A673 (cell line): ENCODE measurements around the gene DMBT1. TPM values are rescaled to one million over a fixed set of nuclear protein-coding genes. Genes with fewer than 3 reads are reported as not detected.

ENCODE experiments used
- BruUV-seq: library from RNA; stranded (reverse); fragments of 400-500 nt; replicated peaks from 2 replicates; lab custom pipeline; 2021; lab: Mats Ljungman, UMichigan
- CTCF ChIA-PET: fragments of 300-600 bp; sonication (Branson Sonifier 250); formaldehyde crosslinking; loops from one replicate; lab custom pipeline; 2022; ENCODE audit warnings: antibody characterized with exemption; lab: Charles Lee
- POLR2A ChIA-PET: fragments of 300-600 bp; sonication (Branson Sonifier 250); formaldehyde crosslinking; loops from one replicate; lab custom pipeline; 2022; ENCODE audit warnings: antibody characterized with exemption; ENCODE audit not compliant: low non-redundant PET; lab: Charles Lee
- DNase-seq: peaks from one replicate; pipeline ENCODE4 v3.0.0-alpha.2; 2015; ENCODE audit warnings: low spot score
- H3K27ac ChIP-seq: fragments of 200-600 bp; sonication (generic); 2 replicates; pipeline ENCODE4 v1.5.1; 2016; ENCODE audit warnings: mixed run types, low read depth, mild to moderate bottlenecking, mixed read lengths, antibody characterized with exemption, low read length; ENCODE audit not compliant: poor library complexity, severe bottlenecking
- H3K27me3 ChIP-seq: fragments of 200-600 bp; sonication (generic); replicated peaks from 2 replicates; pipeline ENCODE4 v1.6.1; 2017; ENCODE audit warnings: mixed run types, low read depth, mild to moderate bottlenecking, mixed read lengths, antibody characterized with exemption, low read length; ENCODE audit not compliant: insufficient read depth, poor library complexity
- H3K36me3 ChIP-seq: fragments of 200-600 bp; sonication (generic); 2 replicates; pipeline ENCODE4 v1.6.1; 2016; ENCODE audit warnings: mixed run types, mild to moderate bottlenecking, mixed read lengths, antibody characterized with exemption, low read length; ENCODE audit not compliant: insufficient read depth, poor library complexity, severe bottlenecking
- H3K4me1 ChIP-seq: fragments of 200-600 bp; sonication (generic); 2 replicates; pipeline ENCODE4 v1.6.1; 2017; ENCODE audit warnings: mixed run types, mild to moderate bottlenecking, mixed read lengths, antibody characterized with exemption, low read length; ENCODE audit not compliant: insufficient read depth, poor library complexity, severe bottlenecking
- H3K4me3 ChIP-seq: fragments of 200-600 bp; sonication (generic); 2 replicates; pipeline ENCODE4 v1.5.1; 2016; ENCODE audit warnings: low read depth, mixed run types, mild to moderate bottlenecking, mixed read lengths, low read length; ENCODE audit not compliant: poor library complexity, severe bottlenecking
- H3K9me3 ChIP-seq: fragments of 200-600 bp; sonication (generic); 2 replicates; pipeline ENCODE4 v1.6.1; 2016; ENCODE audit warnings: mixed run types, low read depth, mild to moderate bottlenecking, mixed read lengths, antibody characterized with exemption, low read length; ENCODE audit not compliant: poor library complexity, severe bottlenecking
- CTCF ChIP-seq: fragments of 300-800, 200-600 bp; sonication (generic); conservative IDR thresholded peaks from 2 replicates; pipeline ENCODE4 v1.5.1; 2017; ENCODE audit warnings: low read depth, mild to moderate bottlenecking, antibody characterized with exemption, low read length, moderate library complexity, mixed read lengths
- EZH2 ChIP-seq: fragments of 200-600 bp; sonication (generic); IDR thresholded peaks from 2 replicates; pipeline ENCODE4 v1.6.1; 2017; ENCODE audit warnings: borderline replicate concordance, low read depth, mild to moderate bottlenecking, mixed read lengths, antibody characterized with exemption, low read length; ENCODE audit not compliant: poor library complexity, severe bottlenecking
- intact Hi-C: fragments of 100-400 bp; cut with micrococcal nuclease; formaldehyde crosslinking; loops from one replicate; pipeline ENCODE4 v1.10.0; 2022; ENCODE audit not compliant: unreplicated experiment
- total RNA-seq: library from RNA; stranded (reverse); gene quantifications from 2 replicates; pipeline ENCODE4 v1.2.3, GENCODE V29; 2021

Gene DMBT1
- total RNA-seq, 1 experiment from 2014 or later, result not detected

GRCh38 chr10:122688293-122688989, 127.9 kb downstream of the DMBT1 start:
- no peaks in the 10 kb centered on the region for H3K36me3 ChIP-seq
- H3K4me1 ChIP-seq, result no peaks in the 10 kb centered on the region
- ChIA-PET CTCF (no interaction called here), POLR2A (no interaction called here)
- no TSS peak for BruUV-seq
- peaks cover 24% of the 10 kb centered on the region for H3K27me3 ChIP-seq
- H3K27ac ChIP-seq, result no peak overlapping the region
- TF ChIP-seq CTCF, result no peak
- no peak for TF ChIP-seq EZH2
- DNase-seq, result no peak
- H3K4me3 ChIP-seq, result no peak overlapping the region
- no peaks in the 10 kb centered on the region for H3K9me3 ChIP-seq
- intact Hi-C loops, result no loop called here

- no TSS peak for BruUV-seq
- intact Hi-C loops, result no loop called here
- TF ChIP-seq EZH2 (no peak), CTCF (no peak)
Observed at GRCh38 chr10:122689146-122689820, 128.7 kb downstream of the DMBT1 start.

GRCh38 chr10:122692744-122693143, 132.2 kb downstream of the DMBT1 start:
- no TSS peak for BruUV-seq
- H3K27me3 ChIP-seq, result peaks cover 33% of the 10 kb centered on the region
- intact Hi-C loops, result no loop called here

More at GRCh38 chr10:122689146-122689820, 128.7 kb downstream of the DMBT1 start:
- DNase-seq, result no peak
- Histone ChIP-seq H3K36me3 (no peaks in the 10 kb centered on the region), H3K27me3 (peaks cover 28% of the 10 kb centered on the region), H3K27ac (no peak overlapping the region), H3K4me1 (no peaks in the 10 kb centered on the region), H3K9me3 (no peaks in the 10 kb centered on the region), H3K4me3 (no peak overlapping the region)
- POLR2A ChIA-PET, result no interaction called here
- CTCF ChIA-PET, result no interaction called here

More at GRCh38 chr10:122692744-122693143, 132.2 kb downstream of the DMBT1 start:
- no peaks in the 10 kb centered on the region for H3K9me3 ChIP-seq
- CTCF ChIA-PET, result no interaction called here
- DNase-seq, result no peak
- TF ChIP-seq CTCF, result no peak
- TF ChIP-seq EZH2, result no peak
- POLR2A ChIA-PET, result no interaction called here
- H3K4me3 ChIP-seq, result no peak overlapping the region
- H3K4me1 ChIP-seq, result no peaks in the 10 kb centered on the region
- H3K36me3 ChIP-seq, result no peaks in the 10 kb centered on the region
- no peak overlapping the region for H3K27ac ChIP-seq

Other genes starting within 250 kb of the DMBT1 start
- 18.9 and 20.5 TPM in 2 replicates for gene PLEKHA1, start 186.0 kb upstream of the DMBT1 start, total RNA-seq
- not detected in 2 replicates for gene ARMS2, start 106.1 kb upstream of the DMBT1 start, total RNA-seq
- 0.17 and 0.55 TPM in 2 replicates for gene HTRA1, start 99.2 kb upstream of the DMBT1 start, total RNA-seq
- not detected in 2 replicates for gene C10orf120, start 139.1 kb downstream of the DMBT1 start, total RNA-seq